Activated CD4-positive, CD25-positive, alpha-beta regulatory T cell treated with anti-CD3 and anti-CD28 coated beads, Interleukin-2, amount 50 U/mL, for 24 hours (primary cell): ENCODE results near the gene NFATC1.

Experiments used
- ATAC-seq, 2 donors: fragments of 150-1000 bp; cut with Tn5 transposase; one replicate each; pipeline ENCODE4 v1.10.0; 2021; ENCODE audit warnings: mild to moderate bottlenecking in 1 of 2, moderate library complexity in 1 of 2

Gene NFATC1

DNA sequence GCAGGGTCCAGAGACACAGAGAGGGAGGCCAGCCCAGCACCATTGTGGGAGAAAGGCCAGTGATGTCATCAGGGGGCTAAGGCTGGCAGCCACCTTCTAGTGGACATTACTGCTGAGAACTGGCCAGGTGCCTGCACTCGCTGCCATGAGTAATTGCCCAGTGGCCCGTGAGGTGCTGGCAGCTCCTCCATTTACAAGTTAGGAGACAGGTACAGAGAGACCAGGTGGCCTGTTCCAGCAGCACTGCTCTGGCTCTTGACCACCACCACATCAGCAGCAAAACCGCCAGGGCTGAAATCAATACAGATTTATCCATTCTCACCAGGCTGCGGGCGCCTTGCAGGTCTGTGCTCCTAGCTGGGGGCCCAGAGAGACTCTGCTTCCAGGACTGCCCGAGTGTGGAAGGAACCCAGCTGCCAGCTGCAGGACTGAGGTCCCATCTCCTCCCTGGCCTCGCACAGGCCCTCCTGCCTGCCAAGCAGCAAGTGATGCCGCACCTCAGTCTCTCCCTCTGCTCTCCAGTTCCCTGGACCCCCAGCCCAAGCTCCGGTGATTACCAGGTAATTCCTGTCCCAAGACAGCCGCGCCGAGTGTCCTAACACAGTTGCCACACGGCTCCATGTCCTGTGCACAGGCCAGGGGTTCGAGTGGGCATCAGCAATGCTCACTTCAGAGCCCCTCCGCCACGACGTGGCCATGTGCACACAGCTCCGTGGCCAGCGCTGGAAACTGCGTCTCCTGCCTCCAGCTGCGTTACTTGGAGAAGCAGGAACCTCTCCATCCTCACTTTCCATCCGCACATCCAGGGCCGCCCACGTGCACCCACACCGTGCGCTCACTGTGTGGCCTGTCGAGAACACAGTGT, 182.9 kb downstream of the NFATC1 start:
- no peak for ATAC-seq
